Naive thymus-derived CD4-positive, alpha-beta T cell (primary cell): ENCODE results near the gene FLCN. TPM values are rescaled to one million over a fixed set of nuclear protein-coding genes. Genes with fewer than 3 reads are reported as not detected.

ENCODE experiments used
- ATAC-seq: fragments of 150-1000 bp; cut with Tn5 transposase; 2 replicates; pipeline ENCODE4 v1.10.0; 2021; ENCODE audit warnings: mild to moderate bottlenecking, moderate library complexity
- CTCF ChIA-PET: fragments of 350-600 bp; sonication (Branson Sonifier 250); formaldehyde crosslinking; loops from one replicate; lab custom pipeline; 2021; ENCODE audit warnings: antibody characterized with exemption; lab: Charles Lee
- POLR2A ChIA-PET: fragments of 350-600 bp; sonication (Branson Sonifier 250); formaldehyde crosslinking; loops from one replicate; lab custom pipeline; 2021; ENCODE audit warnings: antibody characterized with exemption, inconsistent platforms; lab: Charles Lee
- DNase-seq, 9 donors: peaks; one replicate each; pipeline versions ENCODE4 v3.0.0 to v3.0.0-alpha.2; 2020 to 2022; ENCODE audit warnings: mixed read lengths in 1 of 9
- H3K27ac ChIP-seq: one replicate; pipeline ENCODE4 v1.7.0; 2013; ENCODE audit warnings: mild to moderate bottlenecking, low read depth, low read length, moderate library complexity
- H3K27me3 ChIP-seq, 2 donors: one replicate each; pipeline ENCODE4 v1.7.0; 2013; ENCODE audit warnings: low read length in 2 of 2, mild to moderate bottlenecking in 2 of 2, moderate library complexity in 2 of 2; ENCODE audit not compliant: control insufficient read depth in 2 of 2, insufficient read depth in 2 of 2
- H3K36me3 ChIP-seq, 3 experiments: 1 replicate in 2 of 3; 2 replicates in 1 of 3; pipeline ENCODE4 v1.7.0; 2013; ENCODE audit warnings: low read length in 3 of 3, mild to moderate bottlenecking in 3 of 3, moderate library complexity in 1 of 3; ENCODE audit not compliant: insufficient read depth in 3 of 3, control insufficient read depth in 2 of 3
- H3K4me1 ChIP-seq, 2 donors: one replicate each; pipeline ENCODE4 v1.7.0; 2013; ENCODE audit warnings: low read length in 2 of 2, mild to moderate bottlenecking in 2 of 2, moderate library complexity in 1 of 2; ENCODE audit not compliant: control insufficient read depth in 2 of 2, insufficient read depth in 2 of 2
- H3K4me3 ChIP-seq: 2 replicates; pipeline ENCODE4 v1.7.0; 2013; ENCODE audit warnings: mild to moderate bottlenecking, low read length
- H3K9me3 ChIP-seq, 3 experiments: 1 replicate in 2 of 3; 2 replicates in 1 of 3; pipeline ENCODE4 v1.7.0; 2013; ENCODE audit warnings: low read length in 3 of 3; ENCODE audit not compliant: control insufficient read depth in 2 of 3
- H3K27ac Mint-ChIP-seq, 9 donors: one replicate each; pipeline ENCODE4 v1.8.0; 2020 to 2022; ENCODE audit warnings: mixed read lengths in 9 of 9, mild to moderate bottlenecking in 8 of 9, moderate library complexity in 5 of 9, inconsistent platforms in 2 of 9
- H3K27me3 Mint-ChIP-seq, 5 donors: one replicate each; pipeline ENCODE4 v1.8.0; 2021 to 2022; ENCODE audit warnings: mixed read lengths in 5 of 5, mild to moderate bottlenecking in 1 of 5
- H3K36me3 Mint-ChIP-seq, 5 donors: one replicate each; pipeline ENCODE4 v1.8.0; 2020 to 2022; ENCODE audit warnings: mixed read lengths in 5 of 5, mild to moderate bottlenecking in 3 of 5, inconsistent platforms in 1 of 5
- H3K4me1 Mint-ChIP-seq, 7 donors: one replicate each; pipeline ENCODE4 v1.8.0; 2020 to 2022; ENCODE audit warnings: mixed read lengths in 7 of 7, mild to moderate bottlenecking in 3 of 7, inconsistent platforms in 1 of 7
- H3K4me3 Mint-ChIP-seq, 10 donors: one replicate each; pipeline ENCODE4 v1.8.0; 2020 to 2022; ENCODE audit warnings: mild to moderate bottlenecking in 10 of 10, mixed read lengths in 10 of 10, moderate library complexity in 6 of 10, inconsistent platforms in 2 of 10
- H3K9me3 Mint-ChIP-seq, 11 donors: one replicate each; pipeline ENCODE4 v1.8.0; 2020 to 2022; ENCODE audit warnings: mixed read lengths in 11 of 11, mild to moderate bottlenecking in 4 of 11, inconsistent platforms in 1 of 11, moderate library complexity in 1 of 11
- intact Hi-C, 2 donors: fragments of 100-400 bp; cut with micrococcal nuclease; formaldehyde crosslinking; loops; one replicate each; pipeline ENCODE4 v1.15.1; 2023
- polyA plus RNA-seq, 2 donors: library from polyadenylated mRNA; unstranded; fragments of 300-500 nt; fragmentation: Illumina TruSeq; gene quantifications; one replicate each; pipeline ENCODE4 v1.2.3, GENCODE V29; 2021
- total RNA-seq, 6 experiments: library from RNA in 5 of 6; stranded (reverse) in 5 of 6; gene quantifications; 1 replicate in 5 of 6; 2 replicates in 1 of 6; pipeline ENCODE4 v1.2.3 and lab custom pipeline; 2021 to 2026

The FLCN gene
- total and polyA plus RNA-seq, 7 experiments from 2014 or later, result 4.7 to 94.7 (median 44.2) TPM

DNA sequence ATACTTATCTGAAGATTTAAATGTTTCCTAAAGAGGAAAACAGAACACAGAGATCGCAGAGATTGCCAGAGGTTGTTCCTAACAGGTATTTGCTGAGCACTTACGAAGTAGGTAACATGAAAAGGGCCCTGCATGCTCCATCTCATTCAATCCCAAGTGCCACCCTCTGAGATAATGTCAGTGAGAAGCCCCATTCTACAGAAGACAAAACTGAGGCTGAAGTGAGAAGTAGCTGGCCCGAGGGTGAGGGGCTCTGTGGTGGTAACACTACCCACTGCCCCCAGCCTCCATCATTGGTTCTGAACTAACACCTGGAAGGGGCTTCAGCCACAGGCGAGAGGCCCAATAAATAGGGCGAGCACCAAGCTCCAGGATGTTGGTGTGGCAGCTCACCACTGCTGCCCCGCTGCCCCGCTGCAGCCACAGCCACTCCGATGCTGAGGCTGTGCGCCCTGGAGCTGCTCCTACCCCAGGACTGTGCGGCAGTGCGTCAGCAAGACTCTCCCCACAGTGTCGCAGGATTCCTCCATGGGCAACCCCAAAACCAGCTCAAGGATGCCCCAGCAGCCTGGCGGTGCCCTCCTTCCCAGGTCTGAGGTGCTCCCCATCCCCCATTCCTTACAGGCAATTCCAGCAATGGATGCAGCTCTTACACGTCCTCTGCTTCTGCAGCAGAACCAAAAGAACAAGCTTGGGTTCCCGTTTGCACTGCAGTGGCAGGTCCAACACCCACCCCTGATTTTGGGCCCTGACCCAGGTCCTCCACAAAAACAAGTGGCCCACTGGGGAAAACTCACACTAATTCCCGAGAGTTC is 10.3 kb downstream of the FLCN start:
- intact Hi-C loops, result no loop called here
- no peaks in the 10 kb centered on the region for H3K9me3 ChIP-seq
- Mint-ChIP-seq H3K27ac (peak overlapping the region in 1 of 9 donors; percentile 32), H3K4me3 (no peak overlapping the region), H3K4me1 (peaks cover 0 to 9% (median 1%) of the 10 kb centered on the region in 7 donors), H3K9me3 (no peaks in the 10 kb centered on the region), H3K36me3 (peaks cover 10 to 61% (median 16%) of the 10 kb centered on the region in 5 donors), H3K27me3 (no peaks in the 10 kb centered on the region)
- no peaks in the 10 kb centered on the region for H3K4me1 ChIP-seq
- POLR2A ChIA-PET, result no interaction called here
- ATAC-seq (no peak), DNase-seq (no peak)
- CTCF ChIA-PET, result interaction anchor here (0.6 kb wide), 1 partner anchor 85 kb away, joined by 3 read pairs; no protein-coding TSS in a partner anchor
- H3K36me3 ChIP-seq, result peaks cover 6 to 99% (median 40%) of the 10 kb centered on the region in 3 experiments
- no peaks in the 10 kb centered on the region for H3K27me3 ChIP-seq
- H3K27ac ChIP-seq, result no peak overlapping the region
- H3K4me3 ChIP-seq, result no peak overlapping the region

DNA sequence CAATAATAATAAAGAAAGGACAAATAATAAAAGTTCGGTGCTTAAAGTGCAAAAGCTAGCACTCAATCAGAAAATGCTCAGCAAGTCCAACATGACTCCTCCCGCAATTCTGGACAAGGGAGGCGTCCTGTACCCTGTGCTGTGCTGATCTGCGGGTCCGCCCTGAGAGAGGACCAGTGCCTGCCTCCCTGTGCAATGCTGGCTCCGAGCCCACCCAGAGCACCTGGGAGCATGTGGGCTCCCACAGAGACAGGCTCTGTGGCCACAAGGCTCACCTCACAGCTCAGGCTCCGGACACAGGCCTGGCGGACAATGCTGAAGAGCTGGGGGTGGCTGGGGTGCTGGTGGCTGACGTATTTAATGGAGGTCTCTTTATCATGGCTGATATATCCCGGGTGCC is 11.1 kb downstream of the FLCN start:
- H3K36me3 Mint-ChIP-seq, result peaks cover 10 to 62% (median 14%) of the 10 kb centered on the region in 5 donors
- no peaks in the 10 kb centered on the region for H3K9me3 ChIP-seq
- H3K27ac ChIP-seq, result no peak overlapping the region
- intact Hi-C loops, result no loop called here
- DNase-seq, result no peak
- ChIA-PET POLR2A (no interaction called here), CTCF (no interaction called here)
- H3K27me3 Mint-ChIP-seq, result no peaks in the 10 kb centered on the region
- no peak overlapping the region for H3K27ac Mint-ChIP-seq
- H3K4me3 Mint-ChIP-seq, result no peak overlapping the region
- no peak overlapping the region for H3K4me3 ChIP-seq
- no peaks in the 10 kb centered on the region for H3K9me3 Mint-ChIP-seq
- no peak for ATAC-seq
- no peaks in the 10 kb centered on the region for H3K27me3 ChIP-seq
- H3K4me1 ChIP-seq, result no peaks in the 10 kb centered on the region
- peaks cover 6 to 100% (median 37%) of the 10 kb centered on the region in 3 experiments for H3K36me3 ChIP-seq
- peaks cover 0 to 8% (median 0%) of the 10 kb centered on the region in 7 donors for H3K4me1 Mint-ChIP-seq

DNA sequence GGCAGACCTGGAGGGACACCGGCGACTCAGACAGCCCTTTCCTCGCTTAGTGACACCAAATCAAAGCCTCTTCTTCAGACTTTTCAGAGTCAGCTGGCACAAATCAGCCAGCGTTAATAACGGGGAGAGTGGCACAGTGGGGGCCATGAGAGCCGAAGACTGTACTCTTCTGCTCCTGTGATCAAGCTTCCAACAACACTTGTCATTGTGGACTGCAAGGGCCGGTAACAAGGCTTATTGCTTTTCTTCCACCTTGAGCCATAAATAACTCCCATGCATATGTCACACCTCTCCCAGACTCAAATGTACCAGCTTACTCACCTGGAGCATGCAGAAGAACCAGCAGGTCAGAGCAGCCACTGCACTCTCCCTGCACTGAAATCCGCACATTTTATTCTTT is 12.8 kb downstream of the FLCN start:
- peaks cover 6 to 95% (median 44%) of the 10 kb centered on the region in 3 experiments for H3K36me3 ChIP-seq

DNA sequence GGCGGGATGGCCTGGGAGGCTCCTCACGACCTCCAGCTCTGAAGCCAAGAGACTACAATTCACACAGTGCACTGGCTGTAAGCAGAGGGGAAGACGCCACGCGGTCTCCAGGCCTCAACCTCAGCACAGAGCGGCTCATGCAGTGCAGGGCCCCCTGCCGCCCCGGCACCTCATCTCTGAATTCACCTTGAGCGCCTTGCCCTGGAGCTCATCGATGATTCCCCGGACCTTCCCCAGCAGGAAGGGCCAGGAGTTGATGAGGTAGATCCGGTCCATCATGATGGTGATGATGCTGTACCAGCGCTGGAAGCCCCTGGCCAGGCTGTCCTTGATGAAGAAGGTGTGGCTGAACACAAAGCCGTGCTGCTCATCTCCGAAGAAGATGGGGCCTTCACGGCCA is 13.2 kb downstream of the FLCN start:
- Mint-ChIP-seq H3K9me3 (no peaks in the 10 kb centered on the region), H3K27ac (peak overlapping the region in 1 of 9 donors; percentile 7), H3K27me3 (no peaks in the 10 kb centered on the region), H3K4me3 (no peak overlapping the region), H3K36me3 (peaks cover 7 to 52% (median 12%) of the 10 kb centered on the region in 5 donors), H3K4me1 (peaks cover 0 to 9% (median 0%) of the 10 kb centered on the region in 7 donors)
- POLR2A ChIA-PET, result no interaction called here
- CTCF ChIA-PET, result no interaction called here
- ATAC-seq (no peak), DNase-seq (no peak)
- no peak overlapping the region for H3K27ac ChIP-seq
- H3K9me3 ChIP-seq, result no peaks in the 10 kb centered on the region
- peaks cover 6 to 95% (median 44%) of the 10 kb centered on the region in 3 experiments for H3K36me3 ChIP-seq
- no peaks in the 10 kb centered on the region for H3K27me3 ChIP-seq
- no peaks in the 10 kb centered on the region for H3K4me1 ChIP-seq
- intact Hi-C loops, result no loop called here
- H3K4me3 ChIP-seq, result no peak overlapping the region

More for the DNA sequence above, 12.8 kb downstream of the FLCN start:
- DNase-seq (no peak), ATAC-seq (no peak)
- no peaks in the 10 kb centered on the region for H3K9me3 ChIP-seq
- H3K4me3 ChIP-seq, result no peak overlapping the region
- peaks cover 0 to 9% (median 0%) of the 10 kb centered on the region in 7 donors for H3K4me1 Mint-ChIP-seq
- CTCF ChIA-PET, result no interaction called here
- no peaks in the 10 kb centered on the region for H3K27me3 Mint-ChIP-seq
- no peak overlapping the region for H3K27ac ChIP-seq
- H3K27ac Mint-ChIP-seq, result peak overlapping the region in 2 of 9 donors; percentile 22 to 51
- peaks cover 10 to 55% (median 12%) of the 10 kb centered on the region in 5 donors for H3K36me3 Mint-ChIP-seq
- H3K9me3 Mint-ChIP-seq, result no peaks in the 10 kb centered on the region
- no peaks in the 10 kb centered on the region for H3K4me1 ChIP-seq
- H3K4me3 Mint-ChIP-seq, result no peak overlapping the region
- no peaks in the 10 kb centered on the region for H3K27me3 ChIP-seq
- intact Hi-C loops, result no loop called here
- POLR2A ChIA-PET, result no interaction called here

DNA sequence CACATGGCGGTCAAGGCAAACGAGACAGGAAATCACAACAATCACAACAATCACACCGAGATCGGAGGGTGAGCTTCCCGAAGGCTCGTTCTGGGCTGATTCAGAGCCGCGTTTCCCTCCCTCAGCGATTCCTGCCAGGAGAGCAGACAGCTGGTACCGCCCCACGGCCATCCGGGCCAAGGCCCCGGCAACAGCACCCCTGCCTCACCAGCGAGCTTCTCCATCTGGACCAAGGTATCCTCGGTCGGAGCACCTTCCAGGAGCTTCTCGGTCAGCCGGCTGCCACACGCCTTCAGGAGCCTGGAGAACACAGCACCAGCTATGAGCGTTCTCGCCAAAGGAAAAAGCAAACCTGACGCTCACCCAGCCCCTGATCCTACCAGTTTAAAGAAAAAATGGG is 15.6 kb downstream of the FLCN start:
- DNase-seq (no peak), ATAC-seq (no peak)
- Mint-ChIP-seq H3K27me3 (no peaks in the 10 kb centered on the region), H3K4me1 (peaks cover 0 to 6% (median 0%) of the 10 kb centered on the region in 7 donors), H3K27ac (no peak overlapping the region), H3K9me3 (no peaks in the 10 kb centered on the region), H3K36me3 (peaks cover 12 to 55% (median 19%) of the 10 kb centered on the region in 5 donors), H3K4me3 (no peak overlapping the region)
- Histone ChIP-seq H3K4me3 (no peak overlapping the region), H3K36me3 (peaks cover 6 to 95% (median 43%) of the 10 kb centered on the region in 3 experiments), H3K27me3 (no peaks in the 10 kb centered on the region), H3K4me1 (no peaks in the 10 kb centered on the region), H3K9me3 (no peaks in the 10 kb centered on the region), H3K27ac (no peak overlapping the region)
- CTCF ChIA-PET, result no interaction called here
- intact Hi-C loops, result no loop called here
- POLR2A ChIA-PET, result no interaction called here

DNA sequence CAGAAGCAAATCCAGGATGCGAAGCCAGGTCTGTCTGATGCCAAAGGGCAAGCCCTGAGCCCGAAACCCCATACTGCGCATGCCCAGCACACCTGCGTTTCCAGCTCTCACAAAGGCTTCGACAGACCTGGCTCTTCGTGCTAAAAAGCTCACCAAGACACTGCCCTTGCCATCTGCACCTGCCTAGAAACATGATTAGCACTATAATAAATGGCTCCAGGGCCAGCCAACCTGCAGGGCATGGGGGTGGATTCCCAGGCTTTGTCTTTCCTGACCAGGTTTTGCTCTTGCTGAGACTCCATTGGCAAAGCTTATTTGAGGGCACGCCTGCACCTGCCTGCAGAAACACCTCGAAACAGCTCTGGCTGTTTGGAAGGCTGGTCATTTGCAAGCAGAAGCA is 16.4 kb downstream of the FLCN start:
- H3K27me3 Mint-ChIP-seq, result no peaks in the 10 kb centered on the region
- peaks cover 12 to 56% (median 17%) of the 10 kb centered on the region in 5 donors for H3K36me3 Mint-ChIP-seq
- ATAC-seq, result no peak
- CTCF ChIA-PET, result no interaction called here
- no peak overlapping the region for H3K4me3 ChIP-seq
- intact Hi-C loops, result no loop called here
- peak overlapping the region in 2 of 9 donors; percentile 25 to 31 for H3K27ac Mint-ChIP-seq
- no peak for DNase-seq
- H3K4me3 Mint-ChIP-seq, result no peak overlapping the region
- H3K27ac ChIP-seq, result no peak overlapping the region
- POLR2A ChIA-PET, result interaction anchor here (1.4 kb wide), 1 partner anchor 56 kb away, joined by 6 read pairs; no protein-coding TSS in a partner anchor
- peaks cover 6 to 95% (median 42%) of the 10 kb centered on the region in 3 experiments for H3K36me3 ChIP-seq
- no peaks in the 10 kb centered on the region for H3K9me3 ChIP-seq
- H3K4me1 Mint-ChIP-seq, result peaks cover 0 to 6% (median 0%) of the 10 kb centered on the region in 7 donors
- no peaks in the 10 kb centered on the region for H3K27me3 ChIP-seq
- H3K9me3 Mint-ChIP-seq, result no peaks in the 10 kb centered on the region
- no peaks in the 10 kb centered on the region for H3K4me1 ChIP-seq
